Panc1 (cell line): Measurements from ENCODE around the gene IGFLR1. TPM values are rescaled to one million over a fixed set of nuclear protein-coding genes. Genes with fewer than 3 reads are reported as not detected.

Experiments
- ATAC-seq: fragments of 200-7000 bp; cut with Tn5 transposase; 2 replicates; pipeline ENCODE4 v1.9.1; 2020; ENCODE audit warnings: mild to moderate bottlenecking, moderate library complexity
- BruUV-seq: library from RNA; stranded (reverse); fragments of 400-500 nt; replicated peaks from 2 replicates; lab custom pipeline; 2021; lab: Mats Ljungman, UMichigan
- CTCF ChIA-PET: fragments of 300-600 bp; sonication (Branson Sonifier 250); formaldehyde crosslinking; loops from one replicate; lab custom pipeline; 2022; ENCODE audit warnings: antibody characterized with exemption; lab: Charles Lee
- POLR2A ChIA-PET: fragments of 300-600 bp; sonication (Branson Sonifier 250); formaldehyde crosslinking; loops from one replicate; lab custom pipeline; 2022; ENCODE audit warnings: antibody characterized with exemption; lab: Charles Lee
- DNase-seq: peaks from one replicate; pipeline ENCODE4 v3.0.0-alpha.2; 2010; ENCODE audit warnings: low read depth, low spot score
- H3K27ac ChIP-seq: 2 replicates; pipeline ENCODE4 v1.5.1; 2011; ENCODE audit warnings: mild to moderate bottlenecking, low read length, inconsistent platforms
- H3K27me3 ChIP-seq: fragments of 200-500 bp; sonication (Bioruptor generic); 2 replicates; pipeline ENCODE4 v1.6.0; 2014; ENCODE audit warnings: low read length, inconsistent platforms; ENCODE audit not compliant: control insufficient read depth, insufficient read depth
- H3K36me3 ChIP-seq: fragments of 200-500 bp; sonication (Bioruptor generic); 2 replicates; pipeline ENCODE4 v1.5.1; 2014; ENCODE audit warnings: inconsistent platforms, mild to moderate bottlenecking, low read length, moderate library complexity; ENCODE audit not compliant: control insufficient read depth, insufficient read depth
- H3K4me1 ChIP-seq: 2 replicates; pipeline ENCODE4 v1.5.1; 2011; ENCODE audit warnings: inconsistent platforms, mild to moderate bottlenecking, low read length, moderate library complexity; ENCODE audit not compliant: control insufficient read depth, insufficient read depth
- H3K4me3 ChIP-seq, 2 experiments: 2 replicates each; pipeline ENCODE4 v1.5.1; 2011 to 2012; ENCODE audit warnings: low read depth in 2 of 2, low read length in 2 of 2, mild to moderate bottlenecking in 2 of 2, inconsistent platforms in 1 of 2, moderate library complexity in 1 of 2
- H3K9me3 ChIP-seq: fragments of 200-500 bp; sonication (Bioruptor generic); 2 replicates; pipeline ENCODE4 v1.5.1; 2014; ENCODE audit warnings: low read depth, mild to moderate bottlenecking, inconsistent platforms, low read length, moderate library complexity; ENCODE audit not compliant: control insufficient read depth, insufficient read depth
- CTCF ChIP-seq: fragments of 450-650 bp; IDR thresholded peaks from 2 replicates; pipeline ENCODE4 v1.5.1; 2017; ENCODE audit warnings: mild to moderate bottlenecking
- POLR2AphosphoS5 ChIP-seq: IDR thresholded peaks from 2 replicates; pipeline ENCODE4 v1.6.1; 2012; ENCODE audit warnings: mild to moderate bottlenecking, low read depth, low read length, moderate library complexity
- REST ChIP-seq, 2 experiments: IDR thresholded peaks; 2 replicates each; pipeline ENCODE4 v1.6.1; 2011 to 2012; ENCODE audit warnings: low read depth in 2 of 2, control low read depth in 1 of 2, low read length in 1 of 2, mild to moderate bottlenecking in 1 of 2, moderate library complexity in 1 of 2; ENCODE audit not compliant: insufficient read depth in 1 of 2
- SIN3A ChIP-seq: IDR thresholded peaks from 2 replicates; pipeline ENCODE4 v1.6.1; 2012; ENCODE audit warnings: low read depth, mild to moderate bottlenecking, low read length, moderate library complexity, borderline replicate concordance; ENCODE audit not compliant: insufficient read depth
- TCF7L2 ChIP-seq: IDR thresholded peaks from 2 replicates; pipeline ENCODE4 v1.6.1; 2011; ENCODE audit warnings: mild to moderate bottlenecking, low read depth, low read length, inconsistent platforms
- in situ Hi-C: cut with HindIII; loops from 2 replicates; pipeline ENCODE4 v1.10.0; 2016; ENCODE audit warnings: low sequenced_read_pairs, low pct_unique_long_range_greater_than_20kb
- intact Hi-C: fragments of 100-400 bp; cut with micrococcal nuclease; formaldehyde crosslinking; loops from one replicate; pipeline ENCODE4 v1.10.0; 2022; ENCODE audit not compliant: unreplicated experiment
- total RNA-seq: library from RNA; stranded (reverse); gene quantifications from one replicate; pipeline ENCODE4 v1.2.1, GENCODE V29; 2021; ENCODE audit not compliant: unreplicated experiment

IGFLR1 gene
- total RNA-seq, 1 experiment from 2014 or later: 12.5 TPM

GRCh38 chr19:35789195-35789977 is 47.1 kb upstream of the IGFLR1 start:
- no peaks in the 10 kb centered on the region for H3K27me3 ChIP-seq
- no TSS peak for BruUV-seq
- POLR2A ChIA-PET: no interaction called here
- no peaks in the 10 kb centered on the region for H3K36me3 ChIP-seq
- H3K4me1 ChIP-seq: no peaks in the 10 kb centered on the region; the same call in 1 of the 2 replicates
- ATAC-seq: peak; percentile 21; the same call in 1 of the 2 replicates
- CTCF ChIA-PET: interaction anchor here (0.8 kb wide), 1 partner anchor 81 kb away, joined by 3 read pairs; no protein-coding TSS in a partner anchor
- H3K27ac ChIP-seq: no peak overlapping the region
- no peak overlapping the region for H3K4me3 ChIP-seq
- no peak; the same call in 1 of the 2 replicates for TF ChIP-seq POLR2AphosphoS5
- no peak for TF ChIP-seq SIN3A
- no peak for TF ChIP-seq REST (IDR thresholded peaks at IDR 0.05; ENCODE audit: insufficient read depth in 1 of 2, low read depth in 2 of 2, low read length in 1 of 2)
- TF ChIP-seq CTCF: no peak
- in situ Hi-C loops (no loop called here), intact Hi-C loops (no loop called here)
- no peak for DNase-seq
- no peaks in the 10 kb centered on the region for H3K9me3 ChIP-seq

GRCh38 chr19:35788205-35788960 is 46.1 kb upstream of the IGFLR1 start:
- TF ChIP-seq SIN3A (no peak), POLR2AphosphoS5 (no peak), REST (IDR thresholded peaks at IDR 0.05; ENCODE audit: insufficient read depth in 1 of 2, low read depth in 2 of 2, low read length in 1 of 2) (no peak), CTCF (no peak), TCF7L2 (no peak)
- H3K4me1 ChIP-seq: no peaks in the 10 kb centered on the region; the same call in 1 of the 2 replicates

More at GRCh38 chr19:35788205-35788960, 46.1 kb upstream of the IGFLR1 start:
- DNase-seq (no peak), ATAC-seq (no peak)
- no peak overlapping the region for H3K27ac ChIP-seq
- no peaks in the 10 kb centered on the region for H3K9me3 ChIP-seq
- in situ Hi-C loops (no loop called here), intact Hi-C loops (no loop called here)
- no peaks in the 10 kb centered on the region for H3K36me3 ChIP-seq
- CTCF ChIA-PET: no interaction called here
- no peak overlapping the region for H3K4me3 ChIP-seq
- POLR2A ChIA-PET: no interaction called here
- BruUV-seq: TSS peak; percentile 66
- no peaks in the 10 kb centered on the region for H3K27me3 ChIP-seq
